Breast epithelium (tissue), 3 donors: ENCODE results near the gene TNFRSF8.

Source experiments
- CTCF ChIP-seq, 3 donors: fragments of 450-650 bp; IDR thresholded peaks; one replicate each; pipeline ENCODE4 v1.5.1; 2016 to 2017; ENCODE audit warnings: antibody characterized with exemption in 3 of 3, mild to moderate bottlenecking in 3 of 3, moderate library complexity in 3 of 3
- POLR2A ChIP-seq: fragments of 450-650 bp; IDR thresholded peaks from one replicate; pipeline ENCODE4 v1.6.1; 2016; ENCODE audit warnings: antibody characterized with exemption, mild to moderate bottlenecking, moderate library complexity
- POLR2AphosphoS5 ChIP-seq, 3 donors: sonication (generic); formaldehyde crosslinking; IDR thresholded peaks; one replicate each; pipeline ENCODE4 v1.6.1; 2017; ENCODE audit warnings: antibody characterized with exemption in 3 of 3

GRCh38 chr1:12123172-12123571, 60.1 kb downstream of the TNFRSF8 start:
- TF ChIP-seq CTCF (IDR thresholded peaks at IDR 0.05) (no peak), POLR2A (no peak), POLR2AphosphoS5 (IDR thresholded peaks at IDR 0.05) (no peak)
